HepG2 (cell line): Measurements from ENCODE around the gene SYS1. TPM values are rescaled to one million over a fixed set of nuclear protein-coding genes. Genes with fewer than 3 reads are reported as not detected.

Experiments
- ARID2 ChIP-seq: sonication (generic); formaldehyde crosslinking; IDR thresholded peaks from 2 replicates; pipeline ENCODE4 v1.8.1; 2022; ENCODE audit warnings: mild to moderate bottlenecking, missing genetic modification reagents, borderline replicate concordance
- EED ChIP-seq: sonication (generic); formaldehyde crosslinking; IDR thresholded peaks from 2 replicates; pipeline ENCODE4 v1.5.0; 2020; ENCODE audit warnings: mild to moderate bottlenecking, missing genetic modification reagents
- KDM5A ChIP-seq: fragments of 200-600 bp; sonication (generic); IDR thresholded peaks from 2 replicates; pipeline ENCODE4 v1.7.0; 2018; ENCODE audit warnings: antibody characterized with exemption, mild to moderate bottlenecking, low read length, borderline replicate concordance
- KLF15 ChIP-seq: sonication (generic); formaldehyde crosslinking; IDR thresholded peaks from 2 replicates; pipeline ENCODE4 v1.8.1; 2023; ENCODE audit warnings: borderline replicate concordance, mild to moderate bottlenecking, inconsistent platforms, missing genetic modification reagents, mixed read lengths
- KLF16 ChIP-seq, 2 experiments: sonication (generic) in 1 of 2; formaldehyde crosslinking in 1 of 2; IDR thresholded peaks; 2 replicates each; pipeline versions ENCODE4 v1.6.1 to v1.8.0; 2016 to 2023; ENCODE audit warnings: missing genetic modification reagents in 2 of 2, missing compliant biosample characterization in 1 of 2
- NFE2L2 ChIP-seq: fragments of 150-350 bp; IDR thresholded peaks from 2 replicates; pipeline ENCODE4 v1.6.1; 2014; ENCODE audit warnings: low read length
- PCBP2 ChIP-seq: fragments of 200-400 bp; formaldehyde crosslinking; optimal IDR thresholded peaks from 2 replicates; pipeline ENCODE3; 2018; ENCODE audit warnings: low read length, low read depth; ENCODE audit not compliant: poor library complexity, severe bottlenecking
- RNF2 ChIP-seq: fragments of 450-650 bp; conservative IDR thresholded peaks from 2 replicates; pipeline ENCODE4 v1.6.1; 2016; ENCODE audit warnings: low read depth
- SETDB1 ChIP-seq: sonication (generic); formaldehyde crosslinking; IDR thresholded peaks from 2 replicates; pipeline ENCODE4 v1.5.1; 2020; ENCODE audit warnings: missing genetic modification reagents, mild to moderate bottlenecking, borderline replicate concordance
- SNAPC4 ChIP-seq: sonication (generic); formaldehyde crosslinking; IDR thresholded peaks from 2 replicates; pipeline ENCODE4 v1.4.0; 2020; ENCODE audit warnings: mild to moderate bottlenecking, missing genetic modification reagents
- SSRP1 ChIP-seq: IDR thresholded peaks from 2 replicates; pipeline ENCODE4 v1.6.1; 2016; ENCODE audit warnings: control low read depth
- YY1 ChIP-seq: IDR thresholded peaks from 2 replicates; pipeline ENCODE4 v1.6.1; 2011; ENCODE audit warnings: low read length, low read depth, moderate library complexity, mild to moderate bottlenecking; ENCODE audit not compliant: insufficient read depth, insufficient replicate concordance
- ZKSCAN1 ChIP-seq: fragments of 150-350 bp; IDR thresholded peaks from 2 replicates; pipeline ENCODE4 v1.6.1; 2014; ENCODE audit warnings: low read length
- ZNF224 ChIP-seq: sonication (generic); formaldehyde crosslinking; IDR thresholded peaks from 2 replicates; pipeline ENCODE4 v1.5.0; 2020; ENCODE audit warnings: mild to moderate bottlenecking, missing genetic modification reagents
- ZNF276 ChIP-seq: sonication (generic); formaldehyde crosslinking; IDR thresholded peaks from 2 replicates; pipeline ENCODE4 v1.4.0; 2020; ENCODE audit warnings: mild to moderate bottlenecking, low read depth, missing genetic modification reagents
- ZNF367 ChIP-seq: sonication (generic); formaldehyde crosslinking; IDR thresholded peaks from 2 replicates; pipeline ENCODE4 v1.4.0; 2020; ENCODE audit warnings: missing genetic modification reagents, borderline replicate concordance
- ZNF800 ChIP-seq: sonication (generic); formaldehyde crosslinking; IDR thresholded peaks from 2 replicates; pipeline ENCODE4 v1.4.0; 2020; ENCODE audit warnings: missing genetic modification reagents
- polyA plus RNA-seq, 8 experiments: library from polyadenylated mRNA; depleted of rRNA in 3 of 8; stranded (reverse) in 7 of 8; unstranded in 1 of 8; fragments of >200 nt; fragmentation: Illumina TruSeq in 4 of 8; extraction: Trizol in 4 of 8; gene quantifications; 2 replicates each; pipeline versions ENCODE4 v1.2.1 to v1.2.3, GENCODE V29; 2011 to 2016; ENCODE audit warnings: low read depth in 4 of 8, missing spikeins in 1 of 8, mixed read lengths in 1 of 8; ENCODE audit not compliant: insufficient read depth in 1 of 8
- total RNA-seq, 5 experiments: library from RNA; depleted of rRNA; stranded (reverse); fragments of >200 nt; fragmentation: Illumina TruSeq; extraction: Trizol; gene quantifications; 2 replicates each; pipeline ENCODE4 v1.2.3, GENCODE V29; 2016; ENCODE audit warnings: low read depth in 1 of 5
- TF ChIP-seq, protein P1 (sequence below): sonication (generic); formaldehyde crosslinking; IDR thresholded peaks from 2 replicates; pipeline ENCODE4 v1.8.1; 2022; ENCODE audit warnings: mild to moderate bottlenecking, missing genetic modification reagents

The SYS1 gene
- total and polyA plus RNA-seq, 2 of the 13 experiments (the other 11 are each of a cell fraction or from before 2014, with no cell fraction given): 38.3 to 65.6 TPM

DNA sequence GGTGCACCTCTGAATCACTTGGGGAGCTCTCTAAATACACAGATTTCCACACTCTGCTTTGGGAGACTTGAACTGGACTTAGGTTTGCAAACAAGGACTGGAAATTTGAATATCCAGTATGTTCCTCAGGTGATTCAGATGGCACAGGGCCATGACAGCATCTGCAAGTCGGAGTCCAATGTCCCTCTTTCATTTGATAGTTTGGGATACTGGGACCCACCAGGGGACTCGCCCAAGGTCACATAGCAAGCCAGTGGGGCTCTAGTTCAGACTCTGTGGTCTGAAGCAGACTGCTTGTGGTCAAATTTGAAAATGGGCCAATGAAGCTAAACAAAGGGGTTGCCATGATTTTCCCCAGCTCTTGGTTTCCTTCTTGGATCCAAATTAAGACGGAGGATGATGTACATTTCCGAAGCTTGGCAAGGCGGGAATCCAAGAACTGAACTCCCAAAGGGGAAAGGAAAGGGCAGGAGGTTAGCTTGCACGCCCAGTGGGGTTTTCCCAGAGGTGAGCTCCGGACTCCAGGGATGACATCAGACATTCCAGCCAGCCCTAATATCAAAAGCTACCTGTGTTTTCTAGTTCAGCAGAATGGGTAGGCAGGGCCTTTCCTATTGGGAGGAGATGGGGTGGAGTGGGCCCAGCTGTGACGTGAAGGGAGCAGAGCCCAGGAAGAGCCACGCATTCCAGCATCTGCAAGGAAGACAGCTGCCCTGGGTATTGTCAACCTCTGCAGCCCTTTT lies 3.4 kb upstream of the SYS1 start (continued):
- peak; percentile 41; the same call in 1 of the 2 replicates for TF ChIP-seq SNAPC4
- TF ChIP-seq ZKSCAN1: no peak
- no peak for TF ChIP-seq KDM5A
- TF ChIP-seq SSRP1: no peak
- no peak for TF ChIP-seq PCBP2
- TF ChIP-seq NFE2L2: no peak
- TF ChIP-seq KLF15 (CRISPR knock-in tag): no peak
- TF ChIP-seq ZNF276 (CRISPR knock-in tag): no peak
- TF ChIP-seq ZNF800 (CRISPR knock-in tag): no peak
- TF ChIP-seq, protein P1, sequence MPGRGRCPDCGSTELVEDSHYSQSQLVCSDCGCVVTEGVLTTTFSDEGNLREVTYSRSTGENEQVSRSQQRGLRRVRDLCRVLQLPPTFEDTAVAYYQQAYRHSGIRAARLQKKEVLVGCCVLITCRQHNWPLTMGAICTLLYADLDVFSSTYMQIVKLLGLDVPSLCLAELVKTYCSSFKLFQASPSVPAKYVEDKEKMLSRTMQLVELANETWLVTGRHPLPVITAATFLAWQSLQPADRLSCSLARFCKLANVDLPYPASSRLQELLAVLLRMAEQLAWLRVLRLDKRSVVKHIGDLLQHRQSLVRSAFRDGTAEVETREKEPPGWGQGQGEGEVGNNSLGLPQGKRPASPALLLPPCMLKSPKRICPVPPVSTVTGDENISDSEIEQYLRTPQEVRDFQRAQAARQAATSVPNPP (CRISPR knock-in tag): no peak
- no peak for TF ChIP-seq ZNF224
- TF ChIP-seq RNF2: 0 out of 2 replicates have a peak, but pooled peaks have one; percentile 25
- TF ChIP-seq SETDB1 (CRISPR knock-in tag): no peak
- 0 out of 2 replicates have a peak, but pooled peaks have one; percentile 47 for TF ChIP-seq EED (CRISPR knock-in tag)
- TF ChIP-seq ZNF367 (CRISPR knock-in tag): no peak
- no peak for TF ChIP-seq ARID2 (CRISPR knock-in tag)
- TF ChIP-seq KLF16 (CRISPR knock-in tag; IDR thresholded peaks at IDR 0.05): no peak
- no peak for TF ChIP-seq YY1
